GM12878 (cell line): ENCODE results near the gene DLGAP5. TPM values are rescaled to one million over a fixed set of nuclear protein-coding genes. Genes with fewer than 3 reads are reported as not detected.

Experiments used
- ATAC-seq: fragments of 200-7000 bp; cut with Tn5 transposase; 3 replicates; pipeline ENCODE4 v1.9.1; 2020; ENCODE audit warnings: mild to moderate bottlenecking, moderate library complexity
- BruUV-seq: library from RNA; stranded (reverse); fragments of 400-500 nt; replicated peaks from 2 replicates; lab custom pipeline; 2021; lab: Mats Ljungman, UMichigan
- CTCF ChIA-PET: fragments of 300-600 bp; sonication (Branson Sonifier 250); formaldehyde crosslinking; extraction: SDS; loops from one replicate; lab custom pipeline; 2021; ENCODE audit warnings: inconsistent platforms; lab: Yijun Ruan, JAX
- POLR2A ChIA-PET: fragments of 350-600 bp; formaldehyde crosslinking; extraction: SDS; loops from one replicate; lab custom pipeline; 2021; ENCODE audit warnings: inconsistent platforms; lab: Charles Lee
- RAD21 ChIA-PET: fragments of 300-600 bp; sonication (Branson Sonifier 250); formaldehyde crosslinking; loops from one replicate; lab custom pipeline; 2023; ENCODE audit warnings: antibody characterized with exemption; ENCODE audit not compliant: unreplicated experiment; lab: Charles Lee
- SMC1A ChIA-PET: fragments of 300-600 bp; sonication (Branson Sonifier 250); formaldehyde crosslinking; loops from one replicate; lab custom pipeline; 2023; ENCODE audit not compliant: unreplicated experiment, uncharacterized antibody; lab: Charles Lee
- DNase-seq: peaks from one replicate; pipeline ENCODE4 v3.0.0-alpha.2; 2011; ENCODE audit warnings: low read depth, low spot score
- FAIRE-seq: peaks from 3 replicates; lab custom pipeline; 2011; peaks lifted over from hg19 to GRCh38; lab: Jason Lieb, UNC
- H2AFZ ChIP-seq: 2 replicates; pipeline ENCODE4 v1.6.0; 2011; ENCODE audit warnings: low read depth, low read length, control low read depth; ENCODE audit not compliant: control insufficient read depth
- H3K27ac ChIP-seq: 2 replicates; pipeline ENCODE4 v1.5.1; 2011; ENCODE audit warnings: control low read depth; ENCODE audit not compliant: control insufficient read depth, insufficient read depth
- H3K27me3 ChIP-seq, 2 experiments: replicated peaks in 1 of 2; 2 replicates each; pipeline versions ENCODE4 v1.6.0 to v1.6.1; 2011; ENCODE audit warnings: low read length in 1 of 2; ENCODE audit not compliant: control insufficient read depth in 2 of 2, insufficient read depth in 2 of 2
- H3K36me3 ChIP-seq, 2 experiments: 2 replicates each; pipeline ENCODE4 v1.5.1; 2011; ENCODE audit warnings: low read length in 1 of 2; ENCODE audit not compliant: control insufficient read depth in 2 of 2, insufficient read depth in 2 of 2
- H3K4me1 ChIP-seq: 2 replicates; pipeline ENCODE4 v1.6.1; 2011; ENCODE audit warnings: mild to moderate bottlenecking, low read length, moderate library complexity, mixed read lengths; ENCODE audit not compliant: control insufficient read depth, insufficient read depth
- H3K4me2 ChIP-seq: 2 replicates; pipeline ENCODE4 v1.6.0; 2011; ENCODE audit warnings: control low read depth; ENCODE audit not compliant: control insufficient read depth, insufficient read depth
- H3K4me3 ChIP-seq: fragments of 200-600 bp; sonication (generic); 2 replicates; pipeline ENCODE4 v1.5.1; 2016
- H3K79me2 ChIP-seq: 2 replicates; pipeline ENCODE4 v1.6.0; 2011; ENCODE audit warnings: low read length; ENCODE audit not compliant: control insufficient read depth, insufficient read depth
- H3K9ac ChIP-seq: 2 replicates; pipeline ENCODE4 v1.8.0; 2011; ENCODE audit warnings: low read length, control low read depth, mixed read lengths; ENCODE audit not compliant: control insufficient read depth, insufficient read depth
- H3K9me3 ChIP-seq: replicated peaks from 3 replicates; pipeline ENCODE4 v1.5.1; 2011; ENCODE audit warnings: mild to moderate bottlenecking, low read length; ENCODE audit not compliant: control insufficient read depth, insufficient read depth
- H4K20me1 ChIP-seq: 2 replicates; pipeline ENCODE4 v1.6.0; 2011; ENCODE audit not compliant: control insufficient read depth, insufficient read depth
- BACH1 ChIP-seq: fragments of 450-650 bp; IDR thresholded peaks from 2 replicates; pipeline ENCODE4 v1.6.1; 2017; ENCODE audit warnings: mild to moderate bottlenecking, borderline replicate concordance
- BMI1 ChIP-seq: fragments of 450-650 bp; IDR thresholded peaks from 2 replicates; pipeline ENCODE4 v1.6.1; 2016; ENCODE audit warnings: mild to moderate bottlenecking, moderate library complexity, borderline replicate concordance
- CBFB ChIP-seq: IDR thresholded peaks from 2 replicates; pipeline ENCODE4 v1.6.1; 2016; ENCODE audit warnings: antibody characterized with exemption, low read depth
- CREM ChIP-seq: IDR thresholded peaks from 2 replicates; pipeline ENCODE4 v1.6.1; 2014; ENCODE audit warnings: antibody characterized with exemption, low read depth
- EED ChIP-seq: sonication (generic); IDR thresholded peaks from 2 replicates; pipeline ENCODE4 v1.6.1; 2016; ENCODE audit warnings: antibody characterized with exemption, low read depth
- EP300 ChIP-seq, 2 experiments: fragments of 150-350 bp in 1 of 2; IDR thresholded peaks; 2 replicates each; pipeline ENCODE4 v1.6.1; 2011 to 2012; ENCODE audit warnings: low read depth in 2 of 2, low read length in 2 of 2, borderline replicate concordance in 1 of 2, improper control_type of control experiment in 1 of 2, inconsistent platforms in 1 of 2; ENCODE audit not compliant: control insufficient read depth in 1 of 2
- MTA3 ChIP-seq: IDR thresholded peaks from 2 replicates; pipeline ENCODE4 v1.6.1; 2012; ENCODE audit warnings: low read length, inconsistent platforms, borderline replicate concordance
- NFYB ChIP-seq: IDR thresholded peaks from 2 replicates; pipeline ENCODE4 v1.6.1; 2011; ENCODE audit warnings: low read depth, mild to moderate bottlenecking, low read length, improper control_type of control experiment, moderate library complexity; ENCODE audit not compliant: insufficient read depth
- POLR2AphosphoS5 ChIP-seq: IDR thresholded peaks from 2 replicates; pipeline ENCODE4 v1.6.1; 2011; ENCODE audit warnings: mild to moderate bottlenecking, low read length, inconsistent platforms
- RAD51 ChIP-seq: fragments of 450-650 bp; IDR thresholded peaks from 2 replicates; pipeline ENCODE4 v1.6.1; 2016; ENCODE audit warnings: moderate library complexity, mild to moderate bottlenecking, inconsistent platforms
- SP1 ChIP-seq: IDR thresholded peaks from one replicate; pipeline ENCODE4 v1.6.1; 2011; ENCODE audit warnings: low read depth, low read length
- SUPT20H ChIP-seq: IDR thresholded peaks from 2 replicates; pipeline ENCODE4 v1.6.1; 2011; ENCODE audit warnings: low read depth, mild to moderate bottlenecking, low read length, moderate library complexity, borderline replicate concordance; ENCODE audit not compliant: control insufficient read depth
- WGBS: methylation state at CpG from one replicate; pipeline ENCODE4 v1.1.6; 2016; ENCODE audit warnings: low lambda C conversion rate; ENCODE audit not compliant: insufficient replicate concordance, insufficient coverage; ENCODE audit errors: missing lambda C conversion rate; 5-methylcytosine and 5-hydroxymethylcytosine counted together
- in situ Hi-C: fragments of 300-500 bp; cut with MboI; formaldehyde crosslinking; loops from 9 replicates; pipeline ENCODE4 v1.14.3; 2018; ENCODE audit warnings: mixed read lengths
- intact Hi-C: fragments of 100-400 bp; cut with micrococcal nuclease; formaldehyde crosslinking; loops from one replicate; pipeline ENCODE4 v1.14.2; 2022; ENCODE audit not compliant: unreplicated experiment
- polyA plus RNA-seq, 11 experiments: library from polyadenylated mRNA; depleted of rRNA in 4 of 11; unstranded in 6 of 11; stranded (reverse) in 5 of 11; fragments of >200 nt; fragmentation: Nextera tagmentation in 4 of 11; fragmentation: Illumina TruSeq in 1 of 11; extraction: Ambion mirVana in 4 of 11; extraction: Trizol in 1 of 11; gene quantifications; 1 replicate in 1 of 11; 2 replicates in 10 of 11; pipeline versions ENCODE4 v1.2.1 to v1.2.3, GENCODE V29; 2011 to 2016; ENCODE audit warnings: inconsistent platforms in 2 of 11, missing spikeins in 2 of 11, low read depth in 1 of 11
- total RNA-seq, 4 experiments: library from RNA; depleted of rRNA in 3 of 4; stranded (reverse); fragments of >200 nt in 3 of 4; fragmentation: Illumina TruSeq in 1 of 4; extraction: Trizol in 1 of 4; gene quantifications; 2 replicates each; pipeline versions ENCODE4 v1.2.1 to v1.2.3, GENCODE V29; 2013 to 2021
- TF ChIP-seq, protein P1 (sequence below): fragments of 450-650 bp; conservative IDR thresholded peaks from 2 replicates; pipeline ENCODE4 v1.6.1; 2017; ENCODE audit warnings: mild to moderate bottlenecking, moderate library complexity
- TF ChIP-seq, protein P2 (sequence below): fragments of 450-650 bp; IDR thresholded peaks from 2 replicates; pipeline ENCODE4 v1.6.1; 2017; ENCODE audit warnings: mild to moderate bottlenecking, moderate library complexity
- TF ChIP-seq, protein P3 (sequence below): IDR thresholded peaks from 2 replicates; pipeline ENCODE4 v1.6.1; 2011; ENCODE audit warnings: mild to moderate bottlenecking, low read depth, low read length, moderate library complexity; ENCODE audit not compliant: insufficient replicate concordance

DLGAP5 gene
- total and polyA plus RNA-seq, 10 of the 15 experiments (the other 5 are each of a cell fraction or from before 2014, with no cell fraction given) = 40.9 to 106 (median 67.6) TPM

DNA sequence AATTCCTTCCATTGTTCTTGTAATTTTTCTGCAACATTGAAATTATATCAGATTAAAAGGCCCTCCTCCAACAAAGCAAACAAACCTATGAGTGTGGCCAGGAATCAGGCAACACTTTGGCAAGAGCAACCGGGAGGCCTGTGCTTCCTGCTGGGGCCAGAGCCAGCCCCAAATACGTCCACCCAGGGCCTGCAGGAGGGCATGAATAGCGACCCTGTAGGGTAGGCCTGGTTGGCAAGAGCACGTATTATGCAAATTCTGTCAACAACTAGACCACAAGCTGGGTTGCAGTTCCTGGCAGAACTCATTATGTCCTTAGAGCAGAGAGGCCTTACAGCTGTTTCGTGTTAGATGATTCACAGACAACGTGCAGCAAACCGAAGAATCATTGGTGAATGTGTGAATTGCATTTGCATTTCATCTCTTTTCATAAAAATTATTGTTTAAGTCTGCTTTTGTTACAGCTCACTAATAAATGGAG lies 89.2 kb downstream of the DLGAP5 start:
- CTCF ChIA-PET = interaction anchor here (0.7 to 3.6 kb wide), 8 partner anchors 10 to 30 kb away, joined by 3 to 15 read pairs (median 4); partner anchors contain the start of gene LGALS3
- RAD21 ChIA-PET = interaction anchor here (0.6 to 3.2 kb wide), 12 partner anchors 10 to 175 kb away, joined by 3 to 27 read pairs (median 7); partner anchors contain the start of genes LGALS3 and MAPK1IP1L
- peak overlapping the region; percentile 99 for H3K27ac ChIP-seq
- SMC1A ChIA-PET = interaction anchor here (0.9 to 4.1 kb wide), 20 partner anchors 9 to 231 kb away, joined by 3 to 42 read pairs (median 8); partner anchors contain the start of genes DLGAP5 and MAPK1IP1L
- intact Hi-C loops (loop anchor here (2.0 to 10.0 kb wide), 3 partner anchors 51 to 173 kb away; partner anchors contain the start of genes DLGAP5, FBXO34 and MAPK1IP1L), in situ Hi-C loops (no loop called here)
- H3K4me3 ChIP-seq = 0 out of 2 replicates have a peak overlapping the region, but pooled peaks have one; percentile 4
- peaks cover 6% of the 10 kb centered on the region; the same call in 2 of the 3 replicates for H3K9me3 ChIP-seq
- DNase-seq = peak; percentile 99
- H4K20me1 ChIP-seq = no peaks in the 10 kb centered on the region
- H3K4me2 ChIP-seq = peak overlapping the region; percentile 94
- no peak overlapping the region; the same call in 1 of the 2 replicates for H2AFZ ChIP-seq
- peak; percentile 99 for FAIRE-seq
- peaks cover 62% of the 10 kb centered on the region for H3K4me1 ChIP-seq
- no peaks in the 10 kb centered on the region for H3K36me3 ChIP-seq
- TSS peak; percentile 83 for BruUV-seq
- 3% methylated on average over 7 of the region's 7 CpGs for WGBS
- POLR2A ChIA-PET = interaction anchor here (1.2 to 2.8 kb wide), 8 partner anchors 16 to 88 kb away, joined by 3 to 14 read pairs (median 8); partner anchors contain the start of genes LGALS3 and MAPK1IP1L
- H3K79me2 ChIP-seq = no peaks in the 10 kb centered on the region
- H3K9ac ChIP-seq = no peak overlapping the region; the same call in 1 of the 2 replicates
- H3K27me3 ChIP-seq = no peaks in the 10 kb centered on the region
- ATAC-seq = peak; percentile 84
- TF ChIP-seq BMI1 = peak; percentile 47; the same call in 1 of the 2 replicates
- TF ChIP-seq NFYB = peak; percentile 30; the same call in 1 of the 2 replicates
- TF ChIP-seq, protein P1, sequence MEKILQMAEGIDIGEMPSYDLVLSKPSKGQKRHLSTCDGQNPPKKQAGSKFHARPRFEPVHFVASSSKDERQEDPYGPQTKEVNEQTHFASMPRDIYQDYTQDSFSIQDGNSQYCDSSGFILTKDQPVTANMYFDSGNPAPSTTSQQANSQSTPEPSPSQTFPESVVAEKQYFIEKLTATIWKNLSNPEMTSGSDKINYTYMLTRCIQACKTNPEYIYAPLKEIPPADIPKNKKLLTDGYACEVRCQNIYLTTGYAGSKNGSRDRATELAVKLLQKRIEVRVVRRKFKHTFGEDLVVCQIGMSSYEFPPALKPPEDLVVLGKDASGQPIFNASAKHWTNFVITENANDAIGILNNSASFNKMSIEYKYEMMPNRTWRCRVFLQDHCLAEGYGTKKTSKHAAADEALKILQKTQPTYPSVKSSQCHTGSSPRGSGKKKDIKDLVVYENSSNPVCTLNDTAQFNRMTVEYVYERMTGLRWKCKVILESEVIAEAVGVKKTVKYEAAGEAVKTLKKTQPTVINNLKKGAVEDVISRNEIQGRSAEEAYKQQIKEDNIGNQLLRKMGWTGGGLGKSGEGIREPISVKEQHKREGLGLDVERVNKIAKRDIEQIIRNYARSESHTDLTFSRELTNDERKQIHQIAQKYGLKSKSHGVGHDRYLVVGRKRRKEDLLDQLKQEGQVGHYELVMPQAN = no peak
- TF ChIP-seq, protein P2, sequence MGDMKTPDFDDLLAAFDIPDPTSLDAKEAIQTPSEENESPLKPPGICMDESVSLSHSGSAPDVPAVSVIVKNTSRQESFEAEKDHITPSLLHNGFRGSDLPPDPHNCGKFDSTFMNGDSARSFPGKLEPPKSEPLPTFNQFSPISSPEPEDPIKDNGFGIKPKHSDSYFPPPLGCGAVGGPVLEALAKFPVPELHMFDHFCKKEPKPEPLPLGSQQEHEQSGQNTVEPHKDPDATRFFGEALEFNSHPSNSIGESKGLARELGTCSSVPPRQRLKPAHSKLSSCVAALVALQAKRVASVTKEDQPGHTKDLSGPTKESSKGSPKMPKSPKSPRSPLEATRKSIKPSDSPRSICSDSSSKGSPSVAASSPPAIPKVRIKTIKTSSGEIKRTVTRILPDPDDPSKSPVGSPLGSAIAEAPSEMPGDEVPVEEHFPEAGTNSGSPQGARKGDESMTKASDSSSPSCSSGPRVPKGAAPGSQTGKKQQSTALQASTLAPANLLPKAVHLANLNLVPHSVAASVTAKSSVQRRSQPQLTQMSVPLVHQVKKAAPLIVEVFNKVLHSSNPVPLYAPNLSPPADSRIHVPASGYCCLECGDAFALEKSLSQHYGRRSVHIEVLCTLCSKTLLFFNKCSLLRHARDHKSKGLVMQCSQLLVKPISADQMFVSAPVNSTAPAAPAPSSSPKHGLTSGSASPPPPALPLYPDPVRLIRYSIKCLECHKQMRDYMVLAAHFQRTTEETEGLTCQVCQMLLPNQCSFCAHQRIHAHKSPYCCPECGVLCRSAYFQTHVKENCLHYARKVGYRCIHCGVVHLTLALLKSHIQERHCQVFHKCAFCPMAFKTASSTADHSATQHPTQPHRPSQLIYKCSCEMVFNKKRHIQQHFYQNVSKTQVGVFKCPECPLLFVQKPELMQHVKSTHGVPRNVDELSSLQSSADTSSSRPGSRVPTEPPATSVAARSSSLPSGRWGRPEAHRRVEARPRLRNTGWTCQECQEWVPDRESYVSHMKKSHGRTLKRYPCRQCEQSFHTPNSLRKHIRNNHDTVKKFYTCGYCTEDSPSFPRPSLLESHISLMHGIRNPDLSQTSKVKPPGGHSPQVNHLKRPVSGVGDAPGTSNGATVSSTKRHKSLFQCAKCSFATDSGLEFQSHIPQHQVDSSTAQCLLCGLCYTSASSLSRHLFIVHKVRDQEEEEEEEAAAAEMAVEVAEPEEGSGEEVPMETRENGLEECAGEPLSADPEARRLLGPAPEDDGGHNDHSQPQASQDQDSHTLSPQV = peak; percentile 59; the same call in 1 of the 2 replicates
- TF ChIP-seq EP300 (IDR thresholded peaks at IDR 0.05; ENCODE audit: borderline replicate concordance in 1 of 2, control insufficient read depth in 1 of 2, low read depth in 2 of 2, low read length in 2 of 2) = peak; percentile 88 to 93; a peak in 3 of 4 replicates
- TF ChIP-seq BACH1 = peak; percentile 76; the same call in 1 of the 2 replicates
- TF ChIP-seq SP1 = peak; percentile 25
- TF ChIP-seq, protein P3, sequence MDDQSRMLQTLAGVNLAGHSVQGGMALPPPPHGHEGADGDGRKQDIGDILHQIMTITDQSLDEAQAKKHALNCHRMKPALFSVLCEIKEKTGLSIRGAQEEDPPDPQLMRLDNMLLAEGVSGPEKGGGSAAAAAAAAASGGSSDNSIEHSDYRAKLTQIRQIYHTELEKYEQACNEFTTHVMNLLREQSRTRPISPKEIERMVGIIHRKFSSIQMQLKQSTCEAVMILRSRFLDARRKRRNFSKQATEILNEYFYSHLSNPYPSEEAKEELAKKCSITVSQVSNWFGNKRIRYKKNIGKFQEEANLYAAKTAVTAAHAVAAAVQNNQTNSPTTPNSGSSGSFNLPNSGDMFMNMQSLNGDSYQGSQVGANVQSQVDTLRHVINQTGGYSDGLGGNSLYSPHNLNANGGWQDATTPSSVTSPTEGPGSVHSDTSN = peak; percentile 82
- TF ChIP-seq CREM = peak; percentile 58
- 0 out of 2 replicates have a peak, but pooled peaks have one; percentile 65 for TF ChIP-seq CBFB
- no peak for TF ChIP-seq SUPT20H
- TF ChIP-seq POLR2AphosphoS5 = peak; percentile 69
- TF ChIP-seq MTA3 = peak; percentile 79; the same call in 1 of the 2 replicates
- TF ChIP-seq EED = peak; percentile 60; the same call in 1 of the 2 replicates
- TF ChIP-seq RAD51 = peak; percentile 54
